Astrocyte of the spinal cord (primary cell): ENCODE measurements around the gene SLC6A3.

Experiments used
- DNase-seq: peaks from one replicate; pipeline ENCODE4 v3.0.0; 2011; ENCODE audit warnings: low read depth, low spot score
- H3K4me3 ChIP-seq: 2 replicates; pipeline ENCODE4 v1.5.1; 2011; ENCODE audit warnings: low read depth, mild to moderate bottlenecking, low read length, moderate library complexity
- in situ Hi-C: cut with HindIII; loops from 2 replicates; pipeline ENCODE4 v1.10.0; 2017; ENCODE audit warnings: low sequenced_read_pairs
- TF ChIP-seq, protein P1 (sequence below): IDR thresholded peaks from 2 replicates; pipeline ENCODE4 v1.5.1; 2012; ENCODE audit warnings: low read depth, mild to moderate bottlenecking, low read length, inconsistent platforms

SLC6A3 gene

DNA sequence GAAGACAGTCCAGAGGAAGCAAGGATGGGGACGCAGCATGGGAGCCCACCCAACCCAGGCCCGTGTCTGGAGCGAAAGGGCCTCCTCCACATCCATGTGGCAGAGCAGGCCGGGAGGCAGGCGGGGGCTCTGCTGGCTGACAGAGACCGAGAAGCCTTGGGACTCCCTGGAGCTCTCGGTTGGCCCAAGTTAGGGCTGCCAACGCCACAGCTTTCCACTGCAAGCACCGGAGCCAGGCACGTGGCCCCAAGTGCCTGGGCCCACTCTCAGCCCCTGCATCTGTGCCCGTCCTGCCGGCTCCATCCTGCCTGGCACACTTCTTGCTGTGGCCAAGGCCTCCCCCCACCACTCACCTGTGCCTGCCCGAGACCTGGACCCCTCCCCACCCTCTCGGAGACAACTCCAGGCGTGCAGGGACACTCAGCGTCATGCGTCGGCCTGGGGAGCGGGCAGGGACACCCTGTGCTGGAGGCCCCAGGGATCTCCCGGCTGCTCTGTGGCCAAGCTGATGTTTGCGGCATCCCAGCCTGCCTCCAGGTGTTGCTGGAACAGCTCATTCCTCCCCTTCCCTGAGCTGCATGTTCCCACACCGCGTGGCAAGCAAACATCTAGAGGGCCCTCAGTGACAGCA is 31.5 kb downstream of the SLC6A3 start:
- in situ Hi-C loops = no loop called here

DNA sequence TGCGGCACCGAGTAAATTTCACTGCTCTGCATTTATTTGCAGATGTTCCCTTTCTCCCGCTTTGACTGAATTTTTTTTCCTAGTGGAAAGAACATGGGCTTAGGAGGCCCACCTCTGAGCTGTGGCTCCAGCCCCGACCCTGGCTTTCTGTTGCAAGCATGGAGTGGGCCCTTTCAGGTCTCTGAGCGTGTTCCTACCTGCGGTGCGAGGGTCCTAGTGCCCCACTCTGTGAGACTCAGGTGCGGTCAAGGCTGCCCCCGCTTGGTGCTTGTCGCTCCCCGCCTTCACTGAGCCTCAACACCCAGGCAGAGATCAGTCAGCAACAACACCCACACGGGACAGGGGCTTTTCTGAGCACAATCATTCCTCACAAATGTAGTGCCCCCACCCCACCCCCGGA is 32.0 kb downstream of the SLC6A3 start:
- in situ Hi-C loops = no loop called here
- DNase-seq = no peak
- TF ChIP-seq, protein P1, sequence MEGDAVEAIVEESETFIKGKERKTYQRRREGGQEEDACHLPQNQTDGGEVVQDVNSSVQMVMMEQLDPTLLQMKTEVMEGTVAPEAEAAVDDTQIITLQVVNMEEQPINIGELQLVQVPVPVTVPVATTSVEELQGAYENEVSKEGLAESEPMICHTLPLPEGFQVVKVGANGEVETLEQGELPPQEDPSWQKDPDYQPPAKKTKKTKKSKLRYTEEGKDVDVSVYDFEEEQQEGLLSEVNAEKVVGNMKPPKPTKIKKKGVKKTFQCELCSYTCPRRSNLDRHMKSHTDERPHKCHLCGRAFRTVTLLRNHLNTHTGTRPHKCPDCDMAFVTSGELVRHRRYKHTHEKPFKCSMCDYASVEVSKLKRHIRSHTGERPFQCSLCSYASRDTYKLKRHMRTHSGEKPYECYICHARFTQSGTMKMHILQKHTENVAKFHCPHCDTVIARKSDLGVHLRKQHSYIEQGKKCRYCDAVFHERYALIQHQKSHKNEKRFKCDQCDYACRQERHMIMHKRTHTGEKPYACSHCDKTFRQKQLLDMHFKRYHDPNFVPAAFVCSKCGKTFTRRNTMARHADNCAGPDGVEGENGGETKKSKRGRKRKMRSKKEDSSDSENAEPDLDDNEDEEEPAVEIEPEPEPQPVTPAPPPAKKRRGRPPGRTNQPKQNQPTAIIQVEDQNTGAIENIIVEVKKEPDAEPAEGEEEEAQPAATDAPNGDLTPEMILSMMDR = no peak
- no peak overlapping the region for H3K4me3 ChIP-seq

More for the DNA sequence above, 31.5 kb downstream of the SLC6A3 start:
- DNase-seq = no peak
- H3K4me3 ChIP-seq = no peak overlapping the region
- TF ChIP-seq, protein P1 = no peak

DNA sequence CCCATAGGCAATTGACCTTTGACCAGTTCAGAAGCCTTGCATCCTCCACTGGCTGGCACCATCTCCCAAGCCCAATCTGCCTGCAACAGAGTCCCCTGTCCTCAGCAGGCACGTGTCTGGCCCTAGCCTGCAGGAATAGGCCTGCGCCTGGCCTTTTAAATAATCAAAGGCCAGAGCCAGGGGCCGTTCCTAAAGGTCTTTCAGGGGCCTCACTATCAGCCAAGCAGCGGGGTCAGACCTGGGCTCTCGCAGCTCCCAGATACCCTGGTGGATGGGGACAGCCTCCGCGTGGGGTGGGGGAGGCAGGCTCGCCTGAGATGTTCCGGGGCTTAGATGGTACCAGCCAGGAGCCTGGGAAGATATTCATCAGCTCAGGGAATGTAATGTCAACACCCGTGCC is 32.6 kb downstream of the SLC6A3 start:
- H3K4me3 ChIP-seq = no peak overlapping the region
- no peak for DNase-seq
- in situ Hi-C loops = no loop called here
- TF ChIP-seq, protein P1 = no peak

DNA sequence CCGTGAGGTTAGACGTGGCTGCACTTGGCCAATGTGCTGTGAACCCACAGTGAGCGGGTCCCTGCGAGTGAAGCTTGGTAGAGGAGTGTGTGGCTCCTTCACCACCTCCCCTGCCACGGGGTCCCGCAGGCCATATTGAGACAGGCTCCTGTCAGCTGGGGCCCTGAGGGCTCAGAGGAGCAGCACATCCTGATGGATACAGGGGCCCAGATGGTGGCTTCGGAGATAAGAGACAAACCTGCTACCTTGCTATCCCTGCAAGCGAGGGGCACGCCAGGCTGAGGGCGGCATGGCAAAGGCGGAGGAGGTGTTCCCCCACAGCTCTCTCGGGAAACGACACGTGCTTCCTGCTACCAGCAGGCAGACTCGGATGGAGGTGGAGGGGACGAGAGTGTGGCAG is 33.1 kb downstream of the SLC6A3 start:
- TF ChIP-seq, protein P1 = no peak
- no peak for DNase-seq
- no peak overlapping the region for H3K4me3 ChIP-seq
- in situ Hi-C loops = no loop called here

DNA sequence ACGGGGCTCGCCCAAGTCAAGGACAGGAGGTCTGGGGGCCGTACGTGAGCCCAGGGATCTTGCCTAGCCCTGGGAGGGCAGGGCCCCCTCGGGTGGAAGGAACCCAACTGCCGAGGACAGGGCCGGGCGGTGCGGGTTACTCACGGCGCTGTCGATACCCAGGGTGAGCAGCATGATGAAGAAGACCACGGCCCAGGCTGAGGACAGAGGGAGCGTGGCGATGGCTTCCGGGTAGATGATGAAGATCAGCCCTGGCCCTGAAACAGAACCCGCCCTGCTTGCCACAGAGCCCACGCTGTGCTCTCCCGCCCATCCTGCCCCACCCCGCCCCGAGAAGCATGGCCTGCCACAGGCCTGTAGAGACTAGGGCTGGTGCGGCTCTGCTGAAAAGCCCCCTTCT is 34.1 kb downstream of the SLC6A3 start:
- in situ Hi-C loops = no loop called here
- no peak overlapping the region for H3K4me3 ChIP-seq
- TF ChIP-seq, protein P1 = no peak
- no peak for DNase-seq

DNA sequence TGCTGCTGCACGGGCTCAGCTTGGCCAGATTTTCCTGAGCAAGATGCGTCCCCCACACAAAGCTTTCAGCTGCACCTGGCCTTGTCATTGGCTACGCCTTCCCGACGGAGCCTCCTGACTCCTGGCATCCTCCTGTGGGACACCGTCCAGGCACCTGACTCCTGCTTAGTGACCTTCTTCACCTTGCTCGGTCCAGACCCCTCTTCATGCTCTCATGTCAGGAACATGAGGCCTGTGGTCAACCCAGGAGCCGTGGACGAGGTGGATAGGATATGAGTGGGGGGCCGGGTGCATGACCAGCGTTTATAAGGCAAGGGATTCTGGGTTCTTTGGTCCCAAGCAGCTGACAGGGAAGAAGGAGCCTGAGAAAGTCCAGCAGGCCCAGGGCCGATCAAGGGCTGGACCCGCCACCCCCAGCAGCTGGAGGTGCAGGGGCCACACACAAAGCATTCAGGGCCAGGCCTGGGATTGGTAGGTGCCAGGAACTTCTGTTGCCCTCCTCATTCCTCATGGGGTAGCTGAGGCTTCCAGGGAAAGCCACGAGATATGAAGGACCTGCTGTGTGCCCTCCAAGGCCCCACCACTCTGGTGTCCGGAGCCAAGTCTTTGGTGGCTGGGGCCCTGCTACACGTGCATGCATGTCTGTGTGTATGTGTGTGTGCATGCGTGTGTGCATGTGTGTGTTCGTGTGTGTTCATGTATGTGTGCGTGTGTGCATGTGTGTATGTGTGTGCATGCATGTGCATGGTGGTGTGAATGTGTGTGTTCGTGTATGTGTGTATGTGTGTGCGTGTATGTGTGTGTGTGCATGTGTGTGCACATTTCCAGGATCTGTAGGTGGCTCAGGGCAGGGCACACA is 34.9 kb downstream of the SLC6A3 start:
- TF ChIP-seq, protein P1 = no peak
- DNase-seq = no peak
- in situ Hi-C loops = no loop called here
- no peak overlapping the region for H3K4me3 ChIP-seq
